Amniotic stem cell (primary cell): ENCODE measurements around the gene SDHA.
"Not testable (repeated sequence)": the region's sequence is repeated elsewhere in the genome, so short reads cannot be mapped to it uniquely, and the experiment has no call there.

Experiments used
- DNase-seq: peaks from one replicate; lab custom pipeline; 2025; lab: John Stamatoyannopoulos, UW

The SDHA gene

GRCh38 chr5:222951-223715 is 5.0 kb downstream of the SDHA start:
- DNase-seq, result not testable (repeated sequence)

- no peak for DNase-seq
Measured at GRCh38 chr5:223791-224190, 5.7 kb downstream of the SDHA start.

DNA sequence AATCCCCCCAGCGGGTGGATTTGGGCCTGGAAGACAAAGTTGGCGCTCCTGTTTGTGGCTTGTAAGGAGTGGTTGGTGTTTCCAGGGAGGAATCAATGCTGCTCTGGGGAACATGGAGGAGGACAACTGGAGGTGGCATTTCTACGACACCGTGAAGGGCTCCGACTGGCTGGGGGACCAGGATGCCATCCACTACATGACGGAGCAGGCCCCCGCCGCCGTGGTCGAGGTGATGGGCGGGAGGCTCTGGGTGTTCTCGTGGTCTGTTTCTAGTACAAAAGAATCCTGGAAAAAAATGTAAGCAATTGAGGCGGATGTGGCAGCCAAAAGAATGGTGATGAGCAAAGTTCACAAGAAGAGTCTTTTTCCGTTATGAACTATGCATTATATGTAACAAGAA is 7.2 kb downstream of the SDHA start:
- no peak for DNase-seq

- not testable (repeated sequence) for DNase-seq
Measured at GRCh38 chr5:227375-227774, 9.3 kb downstream of the SDHA start.

DNA sequence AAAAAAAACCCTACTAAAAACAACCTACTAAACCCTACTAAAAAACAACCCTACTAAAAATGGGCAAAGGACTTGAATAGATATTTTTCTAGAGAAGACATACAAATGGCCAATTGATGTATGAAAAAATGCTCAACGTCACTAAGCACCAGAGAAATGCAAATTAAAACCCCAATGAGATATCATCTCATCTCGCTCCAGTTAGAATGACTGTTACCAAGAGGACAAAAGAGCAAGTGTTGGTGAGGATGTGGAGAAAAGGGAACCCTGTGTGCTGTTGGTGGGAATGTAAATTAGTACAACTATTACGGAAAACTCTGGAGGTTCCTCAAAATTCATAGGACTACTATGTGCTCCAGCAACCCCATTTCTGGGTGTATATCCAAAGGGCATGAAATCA is 10.8 kb downstream of the SDHA start:
- DNase-seq, result no peak

DNA sequence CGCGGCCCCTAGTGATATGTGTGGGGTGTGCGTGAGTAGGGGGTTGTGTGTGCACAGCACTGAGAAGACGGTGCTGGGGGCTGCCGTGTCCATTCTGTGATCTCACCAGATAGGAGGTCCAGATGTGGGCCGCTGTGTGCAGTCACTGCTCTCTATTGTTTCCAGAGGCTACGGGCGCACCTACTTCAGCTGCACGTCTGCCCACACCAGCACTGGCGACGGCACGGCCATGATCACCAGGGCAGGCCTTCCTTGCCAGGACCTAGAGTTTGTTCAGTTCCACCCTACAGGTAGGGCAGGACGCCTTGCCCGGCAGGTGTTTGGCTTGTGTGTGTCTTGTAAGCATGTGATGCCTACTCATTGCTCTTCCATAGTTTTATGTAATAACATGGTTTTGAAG is 12.6 kb downstream of the SDHA start:
- no peak for DNase-seq

- no peak for DNase-seq
Measured at GRCh38 chr5:231661-232060, 13.5 kb downstream of the SDHA start.

GRCh38 chr5:233426-233825 is 15.3 kb downstream of the SDHA start:
- DNase-seq, result not testable (repeated sequence)

GRCh38 chr5:234450-234849 is 16.3 kb downstream of the SDHA start:
- no peak for DNase-seq

- DNase-seq, result not testable (repeated sequence)
Measured at GRCh38 chr5:235527-235926, 17.4 kb downstream of the SDHA start.

GRCh38 chr5:237931-238330 is 19.8 kb downstream of the SDHA start:
- not testable (repeated sequence) for DNase-seq

GRCh38 chr5:240550-240949 is 22.4 kb downstream of the SDHA start:
- DNase-seq, result not testable (repeated sequence)

DNA sequence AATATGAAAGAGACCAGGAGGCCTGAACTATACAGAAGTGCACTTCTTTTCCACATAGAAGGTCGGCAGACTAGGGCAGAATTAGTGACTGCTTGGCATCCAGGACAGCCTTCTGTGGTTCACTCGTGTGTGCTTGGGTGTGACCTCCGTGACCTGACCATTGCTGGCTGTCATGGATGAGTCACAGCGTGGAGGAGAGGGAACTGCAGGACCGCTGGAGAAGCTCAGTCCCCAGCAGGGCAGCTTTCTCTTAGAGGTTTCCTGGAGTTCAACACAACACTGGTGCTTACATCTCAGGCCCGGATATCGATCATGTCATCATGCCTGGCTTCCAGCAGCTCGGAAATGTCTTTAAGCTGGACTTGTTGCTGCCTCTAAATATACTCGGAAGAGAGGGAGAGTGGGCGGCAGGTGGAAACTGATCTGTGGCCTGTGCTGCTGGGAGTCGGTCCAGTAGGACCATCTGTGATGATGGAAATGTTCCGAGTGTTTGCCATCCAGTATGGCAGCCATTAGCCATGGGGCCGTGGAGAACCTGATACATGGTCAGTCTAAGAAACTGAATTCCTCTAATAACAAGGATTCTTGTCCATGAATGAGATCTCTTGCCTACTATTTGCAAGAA is 23.0 kb downstream of the SDHA start:
- not testable (repeated sequence) for DNase-seq

GRCh38 chr5:243683-244367 is 25.7 kb downstream of the SDHA start:
- not testable (repeated sequence) for DNase-seq

DNA sequence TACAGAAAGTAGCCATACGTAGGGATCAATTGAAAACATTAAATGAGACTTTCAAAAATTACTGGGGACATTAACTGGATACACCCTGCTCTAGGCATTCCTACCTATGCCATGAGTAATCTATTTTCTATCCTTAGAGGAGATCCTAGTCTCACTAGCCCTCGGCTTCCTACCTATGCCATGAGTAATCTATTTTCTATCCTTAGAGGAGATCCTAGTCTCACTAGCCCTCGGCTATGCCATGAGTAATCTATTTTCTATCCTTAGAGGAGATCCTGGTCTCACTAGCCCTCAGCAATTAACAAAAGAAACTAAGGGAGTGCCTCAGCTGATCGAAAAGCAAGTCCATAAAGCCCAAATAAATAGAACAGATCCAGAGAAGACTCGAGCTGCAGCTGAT is 27.6 kb downstream of the SDHA start:
- DNase-seq, result not testable (repeated sequence)

DNA sequence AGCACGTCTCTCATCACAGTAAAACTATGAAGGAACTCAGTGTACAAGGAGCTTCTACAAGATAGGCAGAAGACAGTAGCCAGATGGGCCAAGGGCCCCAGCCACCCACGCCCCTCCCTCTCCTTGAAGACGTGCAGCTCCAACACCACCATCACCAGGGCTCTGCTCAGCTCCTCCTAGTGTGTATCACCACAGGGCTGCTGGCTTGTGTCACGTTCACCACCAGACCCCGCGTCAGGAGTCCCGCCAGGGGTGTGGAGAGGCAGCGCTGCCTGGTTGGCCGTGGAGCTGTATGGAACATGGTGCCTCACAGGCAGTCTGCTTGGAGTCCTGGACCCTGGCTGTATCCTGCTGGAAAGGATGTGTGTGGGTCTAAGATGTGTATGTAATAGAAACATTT is 32.3 kb downstream of the SDHA start:
- not testable (repeated sequence) for DNase-seq

- not testable (repeated sequence) for DNase-seq
Measured at GRCh38 chr5:251016-251415, 32.9 kb downstream of the SDHA start.

GRCh38 chr5:251538-251937 is 33.4 kb downstream of the SDHA start:
- not testable (repeated sequence) for DNase-seq

- DNase-seq, result not testable (repeated sequence)
Measured at GRCh38 chr5:251975-252374, 33.9 kb downstream of the SDHA start.

- DNase-seq, result no peak
Measured at GRCh38 chr5:252546-252945, 34.4 kb downstream of the SDHA start.

- DNase-seq, result not testable (repeated sequence)
Measured at GRCh38 chr5:254322-254721, 36.2 kb downstream of the SDHA start.

DNA sequence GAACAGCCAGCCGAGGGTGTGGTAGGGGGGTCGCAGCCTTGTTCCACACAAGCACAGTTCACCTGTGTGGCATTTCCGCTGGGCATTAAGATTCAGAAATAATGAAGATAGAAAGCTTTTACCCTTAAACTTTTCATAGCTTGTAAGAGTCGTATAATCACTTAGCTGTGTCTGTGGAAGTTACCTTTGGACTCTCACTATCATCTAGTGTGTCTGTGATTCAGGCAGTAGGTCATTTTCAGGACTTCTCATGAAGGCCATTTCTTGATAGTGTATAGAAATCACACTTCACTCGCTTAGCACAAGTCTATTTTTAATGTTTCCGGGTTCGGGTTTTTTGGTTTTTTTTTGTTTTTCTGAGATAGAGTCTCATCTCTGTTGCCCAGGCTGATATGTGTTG is 37.0 kb downstream of the SDHA start:
- not testable (repeated sequence) for DNase-seq

DNA sequence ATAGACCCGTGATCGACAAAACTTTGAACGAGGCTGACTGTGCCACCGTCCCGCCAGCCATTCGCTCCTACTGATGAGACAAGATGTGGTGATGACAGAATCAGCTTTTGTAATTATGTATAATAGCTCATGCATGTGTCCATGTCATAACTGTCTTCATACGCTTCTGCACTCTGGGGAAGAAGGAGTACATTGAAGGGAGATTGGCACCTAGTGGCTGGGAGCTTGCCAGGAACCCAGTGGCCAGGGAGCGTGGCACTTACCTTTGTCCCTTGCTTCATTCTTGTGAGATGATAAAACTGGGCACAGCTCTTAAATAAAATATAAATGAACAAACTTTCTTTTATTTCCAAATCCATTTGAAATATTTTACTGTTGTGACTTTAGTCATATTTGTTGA is 38.2 kb downstream of the SDHA start:
- DNase-seq, result not testable (repeated sequence)
